Measurements from ENCODE around the gene RBKS. TPM values are rescaled to one million over a fixed set of nuclear protein-coding genes. Genes with fewer than 3 reads are reported as not detected.

Gene RBKS
- total and polyA plus RNA-seq, 2 of the 13 experiments (the other 11 are each of a cell fraction or from before 2014, with no cell fraction given), result 7.7 to 8.3 TPM

- no peak overlapping the region for H2AFZ ChIP-seq (ENCODE audit: low read length)
- TF ChIP-seq ZNF260 (CRISPR knock-in tag; IDR thresholded peaks at IDR 0.05; ENCODE audit: borderline replicate concordance, low read depth) (no peak), ZBTB42 (CRISPR knock-in tag; IDR thresholded peaks at IDR 0.05) (no peak), KDM6A (CRISPR knock-in tag; IDR thresholded peaks at IDR 0.05; ENCODE audit: low read depth) (no peak), HOXA9 (CRISPR knock-in tag; IDR thresholded peaks at IDR 0.05; ENCODE audit: borderline replicate concordance) (no peak), ZFP82 (CRISPR knock-in tag; IDR thresholded peaks at IDR 0.05; ENCODE audit: borderline replicate concordance) (no peak), BRD4 (CRISPR knock-in tag; IDR thresholded peaks at IDR 0.05) (no peak)
- H3K4me3 ChIP-seq (replicated peaks in 1 of 3; ENCODE audit: insufficient read depth in 1 of 3, low read depth in 2 of 3, low read length in 3 of 3), result no peak overlapping the region
- POLR2A ChIA-PET, result no interaction called here
- no peak overlapping the region for H3K4me2 ChIP-seq (ENCODE audit: low read depth, low read length)
- H3K36me3 ChIP-seq (replicated peaks in 1 of 2; ENCODE audit: control insufficient read depth in 1 of 2, insufficient read depth in 2 of 2, low read length in 2 of 2), result peaks cover 2 to 6% of the 10 kb centered on the region in 2 experiments; a peak in 2 of 5 replicates
- ATAC-seq, result no peak
- peaks cover 4% of the 10 kb centered on the region for H3K79me2 ChIP-seq (ENCODE audit: insufficient read depth, low read length)
- no peak overlapping the region for H3K9ac ChIP-seq (ENCODE audit: insufficient read depth, low read depth, low read length)
- in situ Hi-C loops (cut with HindIII; ENCODE audit: extremely low pct_ligation_motif_present, low pct_unique_long_range_greater_than_20kb), result no loop called here
- no peak overlapping the region for H3K27ac ChIP-seq (ENCODE audit: extremely low read length, insufficient read depth, low read length)
- H4K20me1 ChIP-seq (ENCODE audit: insufficient read depth, low read length), result no peaks in the 10 kb centered on the region
- H3K4me1 ChIP-seq (ENCODE audit: insufficient read depth, low read length), result no peaks in the 10 kb centered on the region
- intact Hi-C loops (cut with micrococcal nuclease; ENCODE audit: unreplicated experiment), result no loop called here
- no peak for FAIRE-seq
- WGBS (ENCODE audit: low lambda C conversion rate), result 93% methylated on average over 1 of the region's 1 CpG
- no peaks in the 10 kb centered on the region for H3K27me3 ChIP-seq (ENCODE audit: control insufficient read depth in 1 of 2, insufficient read depth in 2 of 2, low read length in 2 of 2)
- BruUV-seq (replicated peaks), result no TSS peak
- DNase-seq (ENCODE audit: low spot score), result no peak
- no peaks in the 10 kb centered on the region for H3K9me3 ChIP-seq (ENCODE audit: low read length)
- CTCF ChIA-PET (ENCODE audit: low intra/inter-chr PET ratio, low total read pairs), result no interaction called here
Observed at GRCh38 chr2:27906074-27906473, 15.9 kb upstream of the RBKS start.

GRCh38 chr2:27904405-27904665 lies 14.1 kb upstream of the RBKS start:
- FAIRE-seq, result no peak

More at GRCh38 chr2:27904405-27904665, 14.1 kb upstream of the RBKS start:
- ATAC-seq (no peak), DNase-seq (ENCODE audit: low spot score) (no peak)
- H4K20me1 ChIP-seq (ENCODE audit: insufficient read depth, low read length), result no peaks in the 10 kb centered on the region
- intact Hi-C loops (cut with micrococcal nuclease; ENCODE audit: unreplicated experiment) (no loop called here), in situ Hi-C loops (cut with HindIII; ENCODE audit: extremely low pct_ligation_motif_present, low pct_unique_long_range_greater_than_20kb) (no loop called here)
- H3K4me1 ChIP-seq (ENCODE audit: insufficient read depth, low read length), result no peaks in the 10 kb centered on the region
- H3K9me3 ChIP-seq (ENCODE audit: low read length), result no peaks in the 10 kb centered on the region
- ChIA-PET POLR2A (interaction anchor here (1.4 kb wide), 1 partner anchor 14 kb away, joined by 3 read pairs; the partner anchor contains the start of genes BABAM2 and RBKS), CTCF (ENCODE audit: low intra/inter-chr PET ratio, low total read pairs) (no interaction called here)
- 96% methylated on average over 1 of the region's 1 CpG for WGBS (ENCODE audit: low lambda C conversion rate)
- H3K79me2 ChIP-seq (ENCODE audit: insufficient read depth, low read length), result peaks cover 4% of the 10 kb centered on the region
- H3K27me3 ChIP-seq (ENCODE audit: control insufficient read depth in 1 of 2, insufficient read depth in 2 of 2, low read length in 2 of 2), result no peaks in the 10 kb centered on the region
- TF ChIP-seq TEF (CRISPR knock-in tag; IDR thresholded peaks at IDR 0.05) (no peak), ZBTB1 (CRISPR knock-in tag; IDR thresholded peaks at IDR 0.05; ENCODE audit: borderline replicate concordance) (no peak), ZNF607 (CRISPR knock-in tag; IDR thresholded peaks at IDR 0.05; ENCODE audit: borderline replicate concordance) (no peak), HNF1A (IDR thresholded peaks at IDR 0.05; ENCODE audit: low read depth) (no peak), HNF1A (CRISPR knock-in tag; IDR thresholded peaks at IDR 0.05; ENCODE audit: borderline replicate concordance) (no peak), SIN3B (IDR thresholded peaks at IDR 0.05; ENCODE audit: low read length) (no peak), ZNF468 (CRISPR knock-in tag; IDR thresholded peaks at IDR 0.05) (no peak), ZNF432 (CRISPR knock-in tag; IDR thresholded peaks at IDR 0.05; ENCODE audit: borderline replicate concordance) (no peak), ZNF768 (CRISPR knock-in tag; IDR thresholded peaks at IDR 0.05) (no peak), ZNF430 (CRISPR knock-in tag; IDR thresholded peaks at IDR 0.05) (no peak), ZNF296 (CRISPR knock-in tag; conservative IDR thresholded peaks at IDR 0.05) (no peak)
- BruUV-seq (replicated peaks), result no TSS peak
- H3K27ac ChIP-seq (ENCODE audit: extremely low read length, insufficient read depth, low read length), result no peak overlapping the region
- H3K4me3 ChIP-seq (replicated peaks in 1 of 3; ENCODE audit: insufficient read depth in 1 of 3, low read depth in 2 of 3, low read length in 3 of 3), result no peak overlapping the region
- H3K4me2 ChIP-seq (ENCODE audit: low read depth, low read length), result no peak overlapping the region
- H2AFZ ChIP-seq (ENCODE audit: low read length), result no peak overlapping the region
- peaks cover 2 to 10% of the 10 kb centered on the region in 2 experiments; a peak in 3 of 5 replicates for H3K36me3 ChIP-seq (replicated peaks in 1 of 2; ENCODE audit: control insufficient read depth in 1 of 2, insufficient read depth in 2 of 2, low read length in 2 of 2)
- no peak overlapping the region for H3K9ac ChIP-seq (ENCODE audit: insufficient read depth, low read depth, low read length)

Measured in HepG2 (cell line).